ENCODE data around the gene FBL. TPM values are rescaled to one million over a fixed set of nuclear protein-coding genes. Genes with fewer than 3 reads are reported as not detected.

Gene FBL
- total and polyA plus RNA-seq, 2 of the 13 experiments (the other 11 are each of a cell fraction or from before 2014, with no cell fraction given), result 153 to 468 TPM

DNA sequence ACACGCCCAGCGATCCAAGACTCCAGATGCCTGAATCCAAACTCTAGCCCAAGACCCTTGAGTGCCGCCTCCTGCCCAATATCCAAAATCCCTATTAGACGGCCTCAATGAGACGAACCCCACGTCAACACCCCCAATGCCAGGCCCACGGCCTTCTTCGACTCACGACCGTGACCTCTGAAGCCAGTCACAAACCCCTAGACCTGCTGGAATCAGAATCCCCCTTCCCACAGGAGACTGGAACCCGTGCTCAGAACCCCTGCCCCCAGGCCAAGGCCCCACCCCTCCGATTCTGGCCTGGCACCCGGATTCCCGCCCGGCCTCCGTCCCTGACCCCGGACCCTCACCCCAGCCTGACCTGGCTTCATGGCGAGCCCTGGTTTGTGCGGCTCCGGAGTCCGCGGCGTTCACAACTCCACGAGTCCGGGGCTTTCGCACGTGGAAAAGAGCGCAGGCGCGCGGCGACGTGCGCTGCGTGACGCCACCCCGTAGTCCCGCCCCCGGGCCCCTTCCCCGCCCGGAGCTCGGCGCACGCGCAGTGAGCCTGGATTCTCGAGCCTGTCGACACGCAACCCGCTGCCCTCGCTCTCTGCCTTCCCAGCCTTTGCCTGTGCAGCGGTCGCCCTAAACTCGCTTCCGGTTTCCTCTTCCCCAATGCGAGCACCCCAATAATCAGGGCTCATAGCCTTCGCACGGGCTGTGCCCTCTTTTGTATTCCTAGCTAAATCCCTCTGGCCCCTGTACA lies at the start of gene FBL (continued):
- TF ChIP-seq MNT (IDR thresholded peaks at IDR 0.05) (peak; percentile 54), ZNF431 (CRISPR knock-in tag; IDR thresholded peaks at IDR 0.05; ENCODE audit: borderline replicate concordance, low read depth) (no peak), SMYD3 (CRISPR knock-in tag; IDR thresholded peaks at IDR 0.05) (no peak), NR2C2 (CRISPR knock-in tag; IDR thresholded peaks at IDR 0.05; ENCODE audit: borderline replicate concordance) (peak; percentile 69), HDAC6 (IDR thresholded peaks at IDR 0.05; ENCODE audit: low read depth, low read length) (no peak), ZNF530 (CRISPR knock-in tag; IDR thresholded peaks at IDR 0.05; ENCODE audit: low read depth) (no peak), RFXAP (CRISPR knock-in tag; IDR thresholded peaks at IDR 0.05; ENCODE audit: borderline replicate concordance) (peak; percentile 67), GATAD2A (CRISPR knock-in tag; IDR thresholded peaks at IDR 0.05) (peak; percentile 41), CREM (IDR thresholded peaks at IDR 0.05) (no peak), CREM (CRISPR knock-in tag; IDR thresholded peaks at IDR 0.05) (no peak), MEF2D (CRISPR knock-in tag; IDR thresholded peaks at IDR 0.05) (0 out of 2 replicates have a peak, but pooled peaks have one; percentile 45), ZNF7 (CRISPR knock-in tag; IDR thresholded peaks at IDR 0.05) (no peak), GATA4 (IDR thresholded peaks at IDR 0.05; ENCODE audit: borderline replicate concordance, low read depth) (peak; percentile 71), PREB (CRISPR knock-in tag; IDR thresholded peaks at IDR 0.05) (no peak), SIX4 (CRISPR knock-in tag; IDR thresholded peaks at IDR 0.05) (no peak), ZSCAN25 (CRISPR knock-in tag; IDR thresholded peaks at IDR 0.05) (no peak), ATF1 (CRISPR knock-in tag; IDR thresholded peaks at IDR 0.05) (no peak), ZNF484 (CRISPR knock-in tag; IDR thresholded peaks at IDR 0.05; ENCODE audit: borderline replicate concordance, low read depth) (no peak), ZNF589 (CRISPR knock-in tag; conservative IDR thresholded peaks at IDR 0.05) (no peak)
- TF ChIP-seq, protein P1, sequence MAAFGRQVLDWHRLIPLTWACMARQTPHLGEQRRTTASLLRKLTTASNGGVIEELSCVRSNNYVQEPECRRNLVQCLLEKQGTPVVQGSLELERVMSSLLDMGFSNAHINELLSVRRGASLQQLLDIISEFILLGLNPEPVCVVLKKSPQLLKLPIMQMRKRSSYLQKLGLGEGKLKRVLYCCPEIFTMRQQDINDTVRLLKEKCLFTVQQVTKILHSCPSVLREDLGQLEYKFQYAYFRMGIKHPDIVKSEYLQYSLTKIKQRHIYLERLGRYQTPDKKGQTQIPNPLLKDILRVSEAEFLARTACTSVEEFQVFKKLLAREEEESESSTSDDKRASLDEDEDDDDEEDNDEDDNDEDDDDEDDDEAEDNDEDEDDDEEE (CRISPR knock-in tag; IDR thresholded peaks at IDR 0.05), result peak; percentile 85
- TF ChIP-seq, protein P2, sequence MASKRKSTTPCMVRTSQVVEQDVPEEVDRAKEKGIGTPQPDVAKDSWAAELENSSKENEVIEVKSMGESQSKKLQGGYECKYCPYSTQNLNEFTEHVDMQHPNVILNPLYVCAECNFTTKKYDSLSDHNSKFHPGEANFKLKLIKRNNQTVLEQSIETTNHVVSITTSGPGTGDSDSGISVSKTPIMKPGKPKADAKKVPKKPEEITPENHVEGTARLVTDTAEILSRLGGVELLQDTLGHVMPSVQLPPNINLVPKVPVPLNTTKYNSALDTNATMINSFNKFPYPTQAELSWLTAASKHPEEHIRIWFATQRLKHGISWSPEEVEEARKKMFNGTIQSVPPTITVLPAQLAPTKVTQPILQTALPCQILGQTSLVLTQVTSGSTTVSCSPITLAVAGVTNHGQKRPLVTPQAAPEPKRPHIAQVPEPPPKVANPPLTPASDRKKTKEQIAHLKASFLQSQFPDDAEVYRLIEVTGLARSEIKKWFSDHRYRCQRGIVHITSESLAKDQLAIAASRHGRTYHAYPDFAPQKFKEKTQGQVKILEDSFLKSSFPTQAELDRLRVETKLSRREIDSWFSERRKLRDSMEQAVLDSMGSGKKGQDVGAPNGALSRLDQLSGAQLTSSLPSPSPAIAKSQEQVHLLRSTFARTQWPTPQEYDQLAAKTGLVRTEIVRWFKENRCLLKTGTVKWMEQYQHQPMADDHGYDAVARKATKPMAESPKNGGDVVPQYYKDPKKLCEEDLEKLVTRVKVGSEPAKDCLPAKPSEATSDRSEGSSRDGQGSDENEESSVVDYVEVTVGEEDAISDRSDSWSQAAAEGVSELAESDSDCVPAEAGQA (IDR thresholded peaks at IDR 0.05; ENCODE audit: low read depth), result no peak
- TF ChIP-seq, protein P2 (CRISPR knock-in tag; IDR thresholded peaks at IDR 0.05; ENCODE audit: borderline replicate concordance), result 0 out of 2 replicates have a peak, but pooled peaks have one; percentile 35
